Fibroblast of pulmonary artery (primary cell): ENCODE data around the gene PNPLA2.

Experiments
- DNase-seq: peaks from one replicate; pipeline ENCODE4 v3.0.0-alpha.2; 2010; ENCODE audit warnings: low read depth
- H3K4me3 ChIP-seq: replicated peaks from 2 replicates; pipeline ENCODE4 v1.5.1; 2011; ENCODE audit warnings: low read depth, mild to moderate bottlenecking, control low read depth, low read length, moderate library complexity
- CTCF ChIP-seq: IDR thresholded peaks from 2 replicates; pipeline ENCODE4 v1.5.1; 2011; ENCODE audit warnings: mild to moderate bottlenecking, control low read depth, low read length, inconsistent platforms; ENCODE audit errors: missing control alignments

The PNPLA2 gene

GRCh38 chr11:856397-856796, 37.7 kb downstream of the PNPLA2 start:
- no peak for DNase-seq
- no peak overlapping the region for H3K4me3 ChIP-seq
- no peak for TF ChIP-seq CTCF

- no peak for DNase-seq
- H3K4me3 ChIP-seq: no peak overlapping the region
- TF ChIP-seq CTCF: no peak
Observed at GRCh38 chr11:858053-858761, 39.5 kb downstream of the PNPLA2 start.

- H3K4me3 ChIP-seq: no peak overlapping the region
- DNase-seq: no peak
- TF ChIP-seq CTCF: no peak
Observed at GRCh38 chr11:858762-859339, 40.1 kb downstream of the PNPLA2 start.

GRCh38 chr11:859394-860131, 40.8 kb downstream of the PNPLA2 start:
- H3K4me3 ChIP-seq: peak overlapping the region; percentile 32
- DNase-seq: peak; percentile 89
- TF ChIP-seq CTCF: no peak

GRCh38 chr11:860234-861104, 41.8 kb downstream of the PNPLA2 start:
- H3K4me3 ChIP-seq: no peak overlapping the region
- DNase-seq: no peak
- TF ChIP-seq CTCF: no peak

GRCh38 chr11:861105-861479, 42.4 kb downstream of the PNPLA2 start:
- DNase-seq: no peak
- no peak for TF ChIP-seq CTCF
- no peak overlapping the region for H3K4me3 ChIP-seq
